H4 (cell line): Measurements from ENCODE around the gene PKN3. TPM values are rescaled to one million over a fixed set of nuclear protein-coding genes. Genes with fewer than 3 reads are reported as not detected.
"Not testable (repeated sequence)": the region's sequence is repeated elsewhere in the genome, so short reads cannot be mapped to it uniquely, and the experiment has no call there.

Experiments
- DNase-seq: peaks from one replicate; pipeline ENCODE4 v3.0.0-alpha.2; 2015; ENCODE audit warnings: low spot score
- total RNA-seq: library from RNA; depleted of rRNA; stranded (reverse); fragments of >200 nt; shearing (Covaris generic); gene quantifications from 2 replicates; pipeline ENCODE4 v1.2.3, GENCODE V29; 2014

The PKN3 gene
- total RNA-seq, 1 experiment from 2014 or later, result 2.8 TPM

- not testable (repeated sequence) for DNase-seq
These were observed 8.6 kb upstream of the PKN3 start for GRCh38 chr9:128693738-128694137.

GRCh38 chr9:128694344-128694743 lies 8.0 kb upstream of the PKN3 start:
- DNase-seq, result no peak

- DNase-seq, result no peak
These were observed 5.2 kb upstream of the PKN3 start for GRCh38 chr9:128696923-128697707.

GRCh38 chr9:128699096-128699795 lies 3.1 kb upstream of the PKN3 start:
- DNase-seq, result peak; percentile 1

- peak; percentile 2 for DNase-seq
These were observed 962 bp upstream of the PKN3 start for GRCh38 chr9:128701227-128701854.

GRCh38 chr9:128702949-128703615 lies 779 bp downstream of the PKN3 start:
- DNase-seq, result no peak

GRCh38 chr9:128703616-128704355 lies 1.5 kb downstream of the PKN3 start:
- DNase-seq, result no peak

GRCh38 chr9:128704356-128704670 lies 2.0 kb downstream of the PKN3 start:
- DNase-seq, result no peak

- no peak for DNase-seq
These were observed 3.0 kb downstream of the PKN3 start for GRCh38 chr9:128705051-128705965.

- no peak for DNase-seq
These were observed 3.7 kb downstream of the PKN3 start for GRCh38 chr9:128706045-128706444.

GRCh38 chr9:128706671-128707381 lies 4.5 kb downstream of the PKN3 start:
- DNase-seq, result no peak

GRCh38 chr9:128707446-128707845 lies 5.1 kb downstream of the PKN3 start:
- no peak for DNase-seq

- no peak for DNase-seq
These were observed 10.4 kb downstream of the PKN3 start for GRCh38 chr9:128712451-128713410.

- no peak for DNase-seq
These were observed 11.1 kb downstream of the PKN3 start for GRCh38 chr9:128713411-128713780.

GRCh38 chr9:128713941-128714573 lies 11.8 kb downstream of the PKN3 start:
- no peak for DNase-seq

- no peak for DNase-seq
These were observed 12.5 kb downstream of the PKN3 start for GRCh38 chr9:128714586-128715435.

- no peak for DNase-seq
These were observed 13.1 kb downstream of the PKN3 start for GRCh38 chr9:128715436-128715750.
